Right lobe of liver (tissue), 4 donors: ENCODE measurements around the gene SULT1A1.
"Not testable (repeated sequence)": the region's sequence is repeated elsewhere in the genome, so short reads cannot be mapped to it uniquely, and the experiment has no call there.

Source experiments
- CTCF ChIP-seq, 4 donors: fragments of 200-600 bp in 3 of 4; fragments of 450-650 bp in 1 of 4; IDR thresholded peaks; one replicate each; pipeline versions ENCODE4 v1.5.1 to v1.8.0; 2016 to 2022; ENCODE audit warnings: antibody characterized with exemption in 4 of 4, mild to moderate bottlenecking in 2 of 4
- POLR2A ChIP-seq: fragments of 450-650 bp; IDR thresholded peaks from one replicate; pipeline ENCODE4 v1.6.1; 2017; ENCODE audit warnings: antibody characterized with exemption, mild to moderate bottlenecking
- donor health status: DM: no; HTN: no; CAD: no.
- donor health status: DM: no; HTN: no; CAD: no.
- donor health status: DM: no; HTN: yes; CAD: no.

- not testable (repeated sequence) for TF ChIP-seq CTCF (IDR thresholded peaks at IDR 0.05); POLR2A
These were observed 6.4 kb upstream of the SULT1A1 start for GRCh38 chr16:28616224-28616577.
